ENCODE data around the gene KIAA0232.

KIAA0232 gene

GRCh38 chr4:6920171-6920570 lies 137.6 kb downstream of the KIAA0232 start:
- no peak for DNase-seq

- DNase-seq: no peak
Observed at GRCh38 chr4:6923507-6923906, 141.0 kb downstream of the KIAA0232 start.

GRCh38 chr4:6924361-6924779 lies 141.8 kb downstream of the KIAA0232 start:
- DNase-seq: no peak

- DNase-seq: no peak
Observed at GRCh38 chr4:6925357-6925836, 142.9 kb downstream of the KIAA0232 start.

GRCh38 chr4:6926081-6926480 lies 143.6 kb downstream of the KIAA0232 start:
- DNase-seq: no peak

- DNase-seq: peak; percentile 65
Observed at GRCh38 chr4:6926681-6927478, 144.4 kb downstream of the KIAA0232 start.

GRCh38 chr4:6928081-6928480 lies 145.6 kb downstream of the KIAA0232 start:
- no peak for DNase-seq

GRCh38 chr4:6929339-6929811 lies 146.8 kb downstream of the KIAA0232 start:
- DNase-seq: no peak

- no peak for DNase-seq
Observed at GRCh38 chr4:6929812-6930464, 147.4 kb downstream of the KIAA0232 start.

- no peak for DNase-seq
Observed at GRCh38 chr4:6932475-6932874, 149.9 kb downstream of the KIAA0232 start.

GRCh38 chr4:6932918-6933317 lies 150.4 kb downstream of the KIAA0232 start:
- no peak for DNase-seq

Data from activated T-cell treated with anti-CD3 and anti-CD28 coated beads, Interleukin-2, amount 50 U/mL, for 1 hour (primary cell).